Activated T-helper 1 cell treated with anti-CD3 and anti-CD28 coated beads, Interleukin-12 subunit alpha, Interleukin-12 subunit beta, Interleukin-2, Interleukin-4 antibody, amounts not matched to agents 30 ng/mL and 10 ng/mL and 1 ng/mL, durations not matched to agents 14 hours and 24 hours and 36 hours (primary cell): ENCODE data around the gene SPATA16. TPM values are rescaled to one million over a fixed set of nuclear protein-coding genes. Genes with fewer than 3 reads are reported as not detected.

Experiments used
- DNase-seq: peaks from one replicate; pipeline ENCODE4 v3.0.0; 2021; ENCODE audit warnings: low spot score
- H3K27ac Mint-ChIP-seq: one replicate; pipeline ENCODE4 v1.8.0; 2021; ENCODE audit warnings: mild to moderate bottlenecking, mixed read lengths
- H3K27me3 Mint-ChIP-seq: one replicate; pipeline ENCODE4 v1.8.0; 2022; ENCODE audit warnings: mild to moderate bottlenecking, moderate library complexity, mixed read lengths; ENCODE audit not compliant: insufficient read depth
- H3K36me3 Mint-ChIP-seq: one replicate; pipeline ENCODE4 v1.8.0; 2021; ENCODE audit warnings: low read depth, mixed read lengths
- H3K4me1 Mint-ChIP-seq: one replicate; pipeline ENCODE4 v1.8.0; 2021; ENCODE audit warnings: low read depth, mixed read lengths
- H3K4me3 Mint-ChIP-seq: one replicate; pipeline ENCODE4 v1.8.0; 2021; ENCODE audit warnings: mild to moderate bottlenecking, moderate library complexity, mixed read lengths
- H3K9me3 Mint-ChIP-seq: one replicate; pipeline ENCODE4 v1.8.0; 2021; ENCODE audit warnings: mixed read lengths
- intact Hi-C: fragments of 100-400 bp; cut with micrococcal nuclease; formaldehyde crosslinking; loops from one replicate; pipeline ENCODE4 v1.15.1; 2024
- total RNA-seq: library from RNA; stranded (reverse); gene quantifications from 2 replicates; pipeline ENCODE4 v1.2.3, GENCODE V29; 2022

SPATA16 gene
- total RNA-seq, 1 donor from 2014 or later = not detected

- H3K27ac Mint-ChIP-seq = no peak overlapping the region
- H3K4me3 Mint-ChIP-seq = no peak overlapping the region
- no peaks in the 10 kb centered on the region for H3K36me3 Mint-ChIP-seq
- no peaks in the 10 kb centered on the region for H3K4me1 Mint-ChIP-seq
- no peaks in the 10 kb centered on the region for H3K9me3 Mint-ChIP-seq
- H3K27me3 Mint-ChIP-seq = peaks cover 1% of the 10 kb centered on the region
- DNase-seq = no peak
- intact Hi-C loops = no loop called here
Observed at GRCh38 chr3:173013219-173013832, 127.7 kb downstream of the SPATA16 start.

- Mint-ChIP-seq H3K27ac (no peak overlapping the region), H3K27me3 (peaks cover 1% of the 10 kb centered on the region), H3K36me3 (no peaks in the 10 kb centered on the region), H3K4me3 (no peak overlapping the region), H3K9me3 (no peaks in the 10 kb centered on the region), H3K4me1 (no peaks in the 10 kb centered on the region)
- no peak for DNase-seq
- intact Hi-C loops = no loop called here
Observed at GRCh38 chr3:173009410-173009809, 131.6 kb downstream of the SPATA16 start.

GRCh38 chr3:173008978-173009377, 132.1 kb downstream of the SPATA16 start:
- Mint-ChIP-seq H3K9me3 (no peaks in the 10 kb centered on the region), H3K4me3 (no peak overlapping the region), H3K27me3 (peaks cover 1% of the 10 kb centered on the region), H3K36me3 (no peaks in the 10 kb centered on the region), H3K27ac (no peak overlapping the region), H3K4me1 (no peaks in the 10 kb centered on the region)
- intact Hi-C loops = no loop called here
- no peak for DNase-seq

GRCh38 chr3:173007079-173007723, 133.8 kb downstream of the SPATA16 start:
- Mint-ChIP-seq H3K9me3 (no peaks in the 10 kb centered on the region), H3K27me3 (peaks cover 1% of the 10 kb centered on the region), H3K4me1 (no peaks in the 10 kb centered on the region), H3K27ac (no peak overlapping the region), H3K36me3 (no peaks in the 10 kb centered on the region), H3K4me3 (no peak overlapping the region)
- DNase-seq = no peak
- intact Hi-C loops = no loop called here

GRCh38 chr3:173006006-173006405, 135.0 kb downstream of the SPATA16 start:
- Mint-ChIP-seq H3K27me3 (peaks cover 1% of the 10 kb centered on the region), H3K27ac (no peak overlapping the region), H3K36me3 (no peaks in the 10 kb centered on the region), H3K4me3 (no peak overlapping the region), H3K4me1 (no peaks in the 10 kb centered on the region), H3K9me3 (no peaks in the 10 kb centered on the region)
- intact Hi-C loops = no loop called here
- no peak for DNase-seq

GRCh38 chr3:173004681-173005080, 136.4 kb downstream of the SPATA16 start:
- DNase-seq = no peak
- H3K27me3 Mint-ChIP-seq = peaks cover 1% of the 10 kb centered on the region
- no peaks in the 10 kb centered on the region for H3K9me3 Mint-ChIP-seq
- no peaks in the 10 kb centered on the region for H3K4me1 Mint-ChIP-seq
- H3K4me3 Mint-ChIP-seq = no peak overlapping the region
- intact Hi-C loops = no loop called here
- no peak overlapping the region for H3K27ac Mint-ChIP-seq
- no peaks in the 10 kb centered on the region for H3K36me3 Mint-ChIP-seq

- Mint-ChIP-seq H3K4me3 (no peak overlapping the region), H3K36me3 (no peaks in the 10 kb centered on the region), H3K27me3 (no peaks in the 10 kb centered on the region), H3K9me3 (no peaks in the 10 kb centered on the region), H3K27ac (no peak overlapping the region), H3K4me1 (no peaks in the 10 kb centered on the region)
- DNase-seq = no peak
- intact Hi-C loops = no loop called here
Observed at GRCh38 chr3:173003956-173004355, 137.1 kb downstream of the SPATA16 start.

GRCh38 chr3:173003471-173003870, 137.6 kb downstream of the SPATA16 start:
- Mint-ChIP-seq H3K4me1 (no peaks in the 10 kb centered on the region), H3K27ac (no peak overlapping the region), H3K4me3 (no peak overlapping the region), H3K36me3 (no peaks in the 10 kb centered on the region), H3K27me3 (no peaks in the 10 kb centered on the region), H3K9me3 (no peaks in the 10 kb centered on the region)
- DNase-seq = no peak
- intact Hi-C loops = no loop called here

GRCh38 chr3:173001622-173002021, 139.4 kb downstream of the SPATA16 start:
- Mint-ChIP-seq H3K9me3 (no peaks in the 10 kb centered on the region), H3K4me1 (no peaks in the 10 kb centered on the region), H3K27ac (no peak overlapping the region), H3K27me3 (no peaks in the 10 kb centered on the region), H3K36me3 (no peaks in the 10 kb centered on the region), H3K4me3 (no peak overlapping the region)
- DNase-seq = no peak
- intact Hi-C loops = no loop called here

- no peak overlapping the region for H3K4me3 Mint-ChIP-seq
- no peak overlapping the region for H3K27ac Mint-ChIP-seq
- H3K27me3 Mint-ChIP-seq = no peaks in the 10 kb centered on the region
- H3K4me1 Mint-ChIP-seq = no peaks in the 10 kb centered on the region
- intact Hi-C loops = no loop called here
- no peaks in the 10 kb centered on the region for H3K36me3 Mint-ChIP-seq
- no peak for DNase-seq
- no peaks in the 10 kb centered on the region for H3K9me3 Mint-ChIP-seq
Observed at GRCh38 chr3:173000553-173000952, 140.5 kb downstream of the SPATA16 start.

- Mint-ChIP-seq H3K9me3 (no peaks in the 10 kb centered on the region), H3K4me1 (no peaks in the 10 kb centered on the region), H3K27ac (no peak overlapping the region), H3K36me3 (no peaks in the 10 kb centered on the region), H3K27me3 (peaks cover 3% of the 10 kb centered on the region), H3K4me3 (no peak overlapping the region)
- intact Hi-C loops = no loop called here
- no peak for DNase-seq
Observed at GRCh38 chr3:172993412-172993811, 147.6 kb downstream of the SPATA16 start.

- Mint-ChIP-seq H3K4me1 (no peaks in the 10 kb centered on the region), H3K27ac (no peak overlapping the region), H3K4me3 (no peak overlapping the region), H3K9me3 (no peaks in the 10 kb centered on the region), H3K36me3 (no peaks in the 10 kb centered on the region), H3K27me3 (peaks cover 3% of the 10 kb centered on the region)
- intact Hi-C loops = no loop called here
- no peak for DNase-seq
Observed at GRCh38 chr3:172991424-172991996, 149.5 kb downstream of the SPATA16 start.

- Mint-ChIP-seq H3K9me3 (no peaks in the 10 kb centered on the region), H3K4me3 (no peak overlapping the region)
- intact Hi-C loops = no loop called here
Observed at GRCh38 chr3:172989373-172989772, 151.7 kb downstream of the SPATA16 start.

More at GRCh38 chr3:172989373-172989772, 151.7 kb downstream of the SPATA16 start:
- peaks cover 3% of the 10 kb centered on the region for H3K27me3 Mint-ChIP-seq
- no peak for DNase-seq
- no peaks in the 10 kb centered on the region for H3K36me3 Mint-ChIP-seq
- H3K4me1 Mint-ChIP-seq = no peaks in the 10 kb centered on the region
- H3K27ac Mint-ChIP-seq = no peak overlapping the region
